Stimulated activated CD8-positive, alpha-beta memory T cell treated with anti-CD3 and anti-CD28 coated beads, Interleukin-7, amount 100 ng/mL, for 24 hours (primary cell): Measurements from ENCODE around the gene ACVR1B.

Experiments
- DNase-seq: peaks from one replicate; pipeline ENCODE4 v3.0.0-alpha.2; 2020; ENCODE audit warnings: low read depth

The ACVR1B gene

GRCh38 chr12:52004042-52004648 is 52.6 kb downstream of the ACVR1B start:
- DNase-seq: no peak

- no peak for DNase-seq
Observed at GRCh38 chr12:52005218-52005902, 53.9 kb downstream of the ACVR1B start.

- DNase-seq: no peak
Observed at GRCh38 chr12:52005903-52006703, 54.6 kb downstream of the ACVR1B start.

- no peak for DNase-seq
Observed at GRCh38 chr12:52006726-52007157, 55.2 kb downstream of the ACVR1B start, which contains the start of gene TAMALIN. TAMALIN (plus strand) TSS chr12:52006946; CDS start chr12:52007020, 74 bp downstream.

GRCh38 chr12:52007158-52007921 is 55.8 kb downstream of the ACVR1B start:
- DNase-seq: no peak

- no peak for DNase-seq
Observed at GRCh38 chr12:52007982-52008510, 56.5 kb downstream of the ACVR1B start.

GRCh38 chr12:52009081-52009751 is 57.7 kb downstream of the ACVR1B start:
- DNase-seq: no peak

- no peak for DNase-seq
Observed at GRCh38 chr12:52010152-52010622, 58.7 kb downstream of the ACVR1B start.

GRCh38 chr12:52010692-52011601 is 59.4 kb downstream of the ACVR1B start:
- DNase-seq: no peak

- no peak for DNase-seq
Observed at GRCh38 chr12:52011602-52012214, 60.2 kb downstream of the ACVR1B start.

- DNase-seq: no peak
Observed at GRCh38 chr12:52013626-52014310, 62.3 kb downstream of the ACVR1B start.

GRCh38 chr12:52014567-52015530 is 63.4 kb downstream of the ACVR1B start:
- no peak for DNase-seq

GRCh38 chr12:52015532-52016041 is 64.1 kb downstream of the ACVR1B start:
- DNase-seq: no peak

GRCh38 chr12:52018433-52019112 is 67.1 kb downstream of the ACVR1B start:
- DNase-seq: no peak

- no peak for DNase-seq
Observed at GRCh38 chr12:52019113-52019770, 67.7 kb downstream of the ACVR1B start.

GRCh38 chr12:52020539-52021336 is 69.2 kb downstream of the ACVR1B start:
- no peak for DNase-seq
